NB4 (cell line): Measurements from ENCODE around the gene IGSF9B.

Source experiments
- DNase-seq: peaks from one replicate; pipeline ENCODE4 v3.0.0; 2010; ENCODE audit warnings: low read depth
- H3K4me3 ChIP-seq: one replicate; pipeline ENCODE4 v1.5.1; 2011; ENCODE audit warnings: mild to moderate bottlenecking, low read depth, low read length, moderate library complexity
- MYC ChIP-seq: IDR thresholded peaks from 2 replicates; pipeline ENCODE4 v1.6.1; 2011; ENCODE audit warnings: low read depth, low read length
- POLR2A ChIP-seq: IDR thresholded peaks from 2 replicates; pipeline ENCODE4 v1.6.1; 2011; ENCODE audit warnings: mild to moderate bottlenecking; ENCODE audit not compliant: insufficient read length; ENCODE audit errors: extremely low read depth
- TF ChIP-seq, protein P1 (sequence below): IDR thresholded peaks from one replicate; pipeline ENCODE4 v1.5.1; 2012; ENCODE audit warnings: low read depth, low read length
- TF ChIP-seq, protein P2 (sequence below): IDR thresholded peaks from 2 replicates; pipeline ENCODE4 v1.6.1; 2011; ENCODE audit warnings: low read depth, low read length

The IGSF9B gene

DNA sequence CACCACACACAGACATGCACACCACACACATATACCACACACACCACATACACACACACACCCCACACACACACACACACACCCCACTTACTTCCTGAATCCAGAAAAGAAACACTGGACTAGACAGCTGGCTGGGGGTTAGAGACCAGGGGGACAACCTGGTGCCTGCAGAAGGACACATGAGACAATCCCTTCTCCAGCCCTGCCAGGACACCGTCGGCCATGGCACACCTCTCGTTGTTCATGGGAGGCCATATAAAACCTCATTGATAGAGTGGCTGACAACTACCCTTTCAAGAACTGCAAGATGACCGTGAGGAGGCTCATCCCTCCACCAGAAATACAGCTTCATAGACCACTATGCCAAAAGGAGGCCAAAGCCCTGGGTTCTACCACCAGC is 54.3 kb downstream of the IGSF9B start:
- DNase-seq, result no peak
- H3K4me3 ChIP-seq, result no peak overlapping the region
- TF ChIP-seq, protein P1, sequence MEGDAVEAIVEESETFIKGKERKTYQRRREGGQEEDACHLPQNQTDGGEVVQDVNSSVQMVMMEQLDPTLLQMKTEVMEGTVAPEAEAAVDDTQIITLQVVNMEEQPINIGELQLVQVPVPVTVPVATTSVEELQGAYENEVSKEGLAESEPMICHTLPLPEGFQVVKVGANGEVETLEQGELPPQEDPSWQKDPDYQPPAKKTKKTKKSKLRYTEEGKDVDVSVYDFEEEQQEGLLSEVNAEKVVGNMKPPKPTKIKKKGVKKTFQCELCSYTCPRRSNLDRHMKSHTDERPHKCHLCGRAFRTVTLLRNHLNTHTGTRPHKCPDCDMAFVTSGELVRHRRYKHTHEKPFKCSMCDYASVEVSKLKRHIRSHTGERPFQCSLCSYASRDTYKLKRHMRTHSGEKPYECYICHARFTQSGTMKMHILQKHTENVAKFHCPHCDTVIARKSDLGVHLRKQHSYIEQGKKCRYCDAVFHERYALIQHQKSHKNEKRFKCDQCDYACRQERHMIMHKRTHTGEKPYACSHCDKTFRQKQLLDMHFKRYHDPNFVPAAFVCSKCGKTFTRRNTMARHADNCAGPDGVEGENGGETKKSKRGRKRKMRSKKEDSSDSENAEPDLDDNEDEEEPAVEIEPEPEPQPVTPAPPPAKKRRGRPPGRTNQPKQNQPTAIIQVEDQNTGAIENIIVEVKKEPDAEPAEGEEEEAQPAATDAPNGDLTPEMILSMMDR, result no peak
- TF ChIP-seq MYC, result no peak

DNA sequence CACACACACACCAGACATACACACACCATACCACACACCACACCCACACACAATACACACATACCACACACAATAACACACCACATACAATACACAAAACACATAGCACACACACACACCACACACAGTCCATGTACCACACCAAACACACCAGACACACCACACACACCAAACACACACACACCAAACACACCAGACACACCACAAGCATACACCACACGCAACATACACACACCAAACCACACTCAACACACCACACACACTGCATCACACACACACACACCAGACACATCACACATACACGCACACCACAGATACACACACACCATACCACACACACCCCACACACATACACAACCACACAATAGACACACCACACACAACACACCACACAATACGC is 54.8 kb downstream of the IGSF9B start:
- DNase-seq, result no peak
- TF ChIP-seq, protein P1, result no peak
- TF ChIP-seq POLR2A (no peak), MYC (no peak)
- TF ChIP-seq, protein P2, sequence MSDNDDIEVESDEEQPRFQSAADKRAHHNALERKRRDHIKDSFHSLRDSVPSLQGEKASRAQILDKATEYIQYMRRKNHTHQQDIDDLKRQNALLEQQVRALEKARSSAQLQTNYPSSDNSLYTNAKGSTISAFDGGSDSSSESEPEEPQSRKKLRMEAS, result no peak

DNA sequence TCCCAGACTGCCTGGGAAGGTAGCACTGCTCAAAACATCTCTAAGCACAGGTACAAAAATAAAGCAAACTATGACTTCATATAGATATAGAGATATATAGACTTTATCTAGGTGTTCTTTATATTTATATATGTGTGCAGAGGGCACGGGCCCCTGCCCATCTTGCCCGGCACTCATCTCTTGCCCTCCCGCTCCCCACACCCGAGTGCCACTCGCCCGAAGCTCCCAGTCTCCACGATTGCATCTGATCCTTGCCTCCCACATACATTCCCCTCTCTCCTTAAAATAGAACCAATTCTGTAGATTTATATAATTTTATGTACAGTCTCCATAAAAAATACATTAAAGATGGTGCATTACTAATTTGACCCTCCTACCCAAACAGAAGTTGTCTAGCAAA is 55.5 kb downstream of the IGSF9B start:
- H3K4me3 ChIP-seq, result no peak overlapping the region
- DNase-seq, result no peak
- no peak for TF ChIP-seq POLR2A
- TF ChIP-seq, protein P2, result no peak
- TF ChIP-seq MYC, result no peak
- TF ChIP-seq, protein P1, result no peak

More for the DNA sequence above, 54.8 kb downstream of the IGSF9B start:
- H3K4me3 ChIP-seq, result no peak overlapping the region

DNA sequence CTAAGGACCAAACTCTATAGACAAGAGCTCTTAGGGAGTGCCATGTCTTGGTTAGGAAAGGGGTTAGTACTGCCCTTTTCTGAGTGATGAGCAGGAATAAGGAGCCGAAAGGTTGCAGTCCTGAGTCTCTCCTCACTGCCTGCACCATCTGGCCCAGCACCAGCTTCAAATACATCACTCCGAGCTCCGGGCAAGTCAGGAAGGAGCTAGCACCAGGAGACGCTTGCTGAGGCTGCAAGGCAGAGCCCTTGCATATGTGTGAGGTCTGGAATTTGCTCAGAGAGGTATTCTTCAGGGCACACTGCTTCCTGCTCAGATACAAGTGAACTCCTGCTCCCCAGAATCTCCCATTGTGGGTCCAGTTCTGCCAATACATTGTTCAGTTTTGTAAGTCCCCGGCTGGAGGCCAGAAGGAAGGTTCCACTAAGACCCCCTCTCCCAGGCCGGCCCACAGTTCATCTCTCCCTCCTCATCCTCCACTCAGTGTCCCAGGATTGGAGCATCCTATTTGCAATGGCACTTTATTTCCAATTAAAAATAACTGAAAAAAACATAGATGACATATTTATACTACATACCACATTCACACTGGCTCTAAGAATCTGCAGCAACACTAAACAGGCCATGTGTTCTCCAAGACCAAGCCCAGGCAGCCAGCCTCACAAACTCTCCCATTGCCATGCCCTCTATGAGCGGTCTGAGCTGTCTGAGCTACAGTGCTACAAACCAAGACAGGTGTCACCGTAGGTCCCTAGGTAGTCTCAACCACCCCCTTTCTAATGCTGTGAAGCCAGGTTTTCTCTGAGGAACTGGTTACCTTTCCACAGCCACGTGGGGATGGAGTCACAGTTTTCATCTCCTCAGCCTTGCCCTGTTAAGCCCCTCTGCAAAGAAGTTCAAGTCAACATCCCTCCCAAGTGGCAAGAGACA is 56.3 kb downstream of the IGSF9B start:
- no peak overlapping the region for H3K4me3 ChIP-seq
- DNase-seq, result no peak
- no peak for TF ChIP-seq MYC
- TF ChIP-seq, protein P2, result no peak
- TF ChIP-seq, protein P1, result no peak
- TF ChIP-seq POLR2A, result no peak

DNA sequence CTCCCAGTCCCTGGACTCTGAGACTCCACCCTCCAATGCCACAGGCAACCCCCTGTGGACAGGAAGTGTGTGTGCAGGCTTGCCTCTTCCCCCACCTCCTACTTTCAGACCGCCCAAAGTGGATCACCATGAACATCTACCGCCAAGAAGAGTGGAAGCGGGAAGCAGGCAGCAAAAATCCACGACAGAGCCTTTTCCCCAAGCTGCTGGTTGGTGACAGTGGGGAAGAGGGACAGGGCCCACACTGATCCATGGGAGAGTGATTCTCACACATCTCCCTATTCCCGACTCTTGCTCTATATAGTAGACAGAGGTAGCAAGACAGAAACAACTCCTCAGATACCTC is 58.0 kb downstream of the IGSF9B start:
- TF ChIP-seq, protein P1, result no peak
- TF ChIP-seq POLR2A (no peak), MYC (no peak)
- TF ChIP-seq, protein P2, result no peak
- no peak for DNase-seq
- H3K4me3 ChIP-seq, result no peak overlapping the region
